Natural killer cell treated with Interleukin-12 subunit alpha and Interleukin-12 subunit beta and Interleukin-15 and Interleukin-18, amount 100 ng/mL, for 72 hours (primary cell): ENCODE measurements around the gene DAPK1. TPM values are rescaled to one million over a fixed set of nuclear protein-coding genes. Genes with fewer than 3 reads are reported as not detected.

Experiments
- ATAC-seq, 2 donors: fragments of 150-1000 bp; cut with Tn5 transposase in 1 of 2; sonication (Bioruptor Pico), chemical (Tn5 transposase) in 1 of 2; 2 replicates each; pipeline ENCODE4 v1.10.0; 2021
- DNase-seq: peaks from one replicate; pipeline ENCODE4 v3.0.0; 2022; ENCODE audit warnings: low spot score
- H3K27ac Mint-ChIP-seq, 2 donors: 1 replicate in 1 of 2; 2 replicates in 1 of 2; pipeline ENCODE4 v1.8.0; 2022; ENCODE audit warnings: mixed read lengths in 2 of 2, mild to moderate bottlenecking in 1 of 2, moderate library complexity in 1 of 2
- H3K27me3 Mint-ChIP-seq, 2 donors: 1 replicate in 1 of 2; 2 replicates in 1 of 2; pipeline ENCODE4 v1.8.0; 2022; ENCODE audit warnings: mixed read lengths in 2 of 2
- H3K36me3 Mint-ChIP-seq: one replicate; pipeline ENCODE4 v1.8.0; 2022; ENCODE audit warnings: mixed read lengths
- H3K4me1 Mint-ChIP-seq, 2 donors: 1 replicate in 1 of 2; 2 replicates in 1 of 2; pipeline ENCODE4 v1.8.0; 2022; ENCODE audit warnings: low read depth in 2 of 2, mixed read lengths in 2 of 2, mild to moderate bottlenecking in 1 of 2
- H3K4me3 Mint-ChIP-seq: one replicate; pipeline ENCODE4 v1.8.0; 2022; ENCODE audit warnings: mixed read lengths
- H3K9me3 Mint-ChIP-seq: 2 replicates; pipeline ENCODE4 v1.8.0; 2022; ENCODE audit warnings: mixed read lengths
- total RNA-seq, 2 donors: library from RNA; stranded (reverse); gene quantifications; one replicate each; pipeline ENCODE4 v1.2.3, GENCODE V29; 2022

Gene DAPK1
- total RNA-seq, 2 donors from 2014 or later = 8.5 to 31.7 TPM

DNA sequence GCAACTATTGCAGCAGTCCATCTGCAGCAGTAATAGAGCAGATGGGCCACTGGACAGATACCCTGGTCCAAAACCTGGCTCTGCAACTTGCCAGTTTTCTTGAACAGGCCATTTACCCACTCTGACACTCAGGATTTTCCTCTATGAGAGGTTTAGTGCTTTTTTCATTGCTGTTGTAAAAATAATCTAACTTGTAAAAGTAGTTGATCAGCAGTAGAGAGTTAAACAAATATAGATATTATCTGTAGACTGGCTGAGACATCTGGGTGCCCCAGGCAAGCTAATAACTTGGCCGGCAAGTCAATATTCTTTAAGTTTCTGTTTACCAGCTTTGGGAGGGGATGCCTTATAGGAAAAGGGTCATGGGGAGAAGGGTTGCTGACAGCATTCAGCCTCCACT is 4.1 kb downstream of the DAPK1 start:
- Mint-ChIP-seq H3K4me3 (no peak overlapping the region), H3K9me3 (no peaks in the 10 kb centered on the region), H3K27me3 (peaks cover 14 to 32% of the 10 kb centered on the region in 2 donors), H3K4me1 (peaks cover 14 to 18% of the 10 kb centered on the region in 2 donors), H3K27ac (no peak overlapping the region), H3K36me3 (no peaks in the 10 kb centered on the region)
- ATAC-seq = no peak
- no peak for DNase-seq

DNA sequence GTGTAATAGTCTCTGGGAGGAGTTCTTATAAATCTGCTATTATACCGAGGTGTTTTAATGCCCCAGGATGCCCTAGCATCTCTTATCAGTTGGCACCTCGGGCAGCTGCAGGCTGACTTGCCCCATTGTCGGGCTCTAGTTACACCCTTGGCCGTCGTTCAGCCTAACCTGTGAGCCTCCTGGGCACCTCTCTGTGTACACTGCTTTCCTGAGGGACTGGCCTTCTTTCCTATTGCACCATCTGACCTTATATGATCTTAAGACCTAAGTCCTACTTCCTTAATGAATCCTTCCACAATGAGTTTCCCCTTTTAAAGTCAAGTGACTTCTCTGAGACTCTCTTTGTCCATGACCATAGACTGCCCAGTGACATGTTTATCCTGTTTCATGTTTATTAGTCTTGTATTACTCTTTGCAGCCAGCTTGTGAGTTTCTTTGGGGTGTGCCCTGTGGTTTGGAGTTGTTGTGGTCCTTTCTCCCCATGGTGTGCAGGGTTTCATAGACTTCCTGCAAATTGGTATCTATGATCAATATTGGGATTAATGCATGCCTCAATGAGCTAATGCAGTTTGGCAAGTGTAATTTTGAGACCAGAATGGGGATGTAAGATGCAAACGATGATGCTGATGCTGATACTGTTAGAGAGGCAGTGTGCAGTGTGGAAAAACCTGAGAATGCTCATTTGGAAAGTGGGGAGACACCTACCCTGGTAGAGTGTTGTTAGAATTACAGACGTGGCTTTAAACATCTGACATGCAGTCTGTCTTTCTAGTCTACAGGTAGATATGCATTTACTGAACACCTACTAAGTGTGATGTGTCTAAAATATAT is 4.9 kb downstream of the DAPK1 start:
- Mint-ChIP-seq H3K27ac (no peak overlapping the region), H3K9me3 (no peaks in the 10 kb centered on the region), H3K36me3 (no peaks in the 10 kb centered on the region), H3K27me3 (peaks cover 14 to 32% of the 10 kb centered on the region in 2 donors), H3K4me3 (no peak overlapping the region), H3K4me1 (peaks cover 14 to 18% of the 10 kb centered on the region in 2 donors)
- DNase-seq = no peak
- ATAC-seq = no peak

DNA sequence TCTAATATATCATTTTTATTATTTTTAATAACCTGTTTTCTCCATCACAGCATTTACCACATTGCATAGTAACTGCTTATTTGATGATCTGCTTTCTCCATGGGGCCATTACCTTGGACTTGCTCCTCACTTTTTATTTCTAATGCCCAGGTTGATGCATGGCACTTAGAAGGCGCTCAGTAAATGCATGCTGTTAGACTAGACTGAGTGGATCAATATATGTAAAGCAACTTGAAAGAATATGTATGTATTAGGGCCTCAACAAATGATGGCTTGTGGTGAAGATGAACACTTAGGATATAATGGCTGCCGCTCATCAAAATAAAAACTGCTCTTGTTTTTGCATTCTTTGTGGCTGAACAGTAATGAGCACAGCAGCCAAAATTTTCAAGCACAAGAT is 5.8 kb downstream of the DAPK1 start:
- no peak for ATAC-seq
- Mint-ChIP-seq H3K27ac (no peak overlapping the region), H3K36me3 (no peaks in the 10 kb centered on the region), H3K9me3 (no peaks in the 10 kb centered on the region), H3K4me3 (no peak overlapping the region), H3K27me3 (peaks cover 14 to 32% of the 10 kb centered on the region in 2 donors), H3K4me1 (peaks cover 14 to 18% of the 10 kb centered on the region in 2 donors)
- DNase-seq = no peak

DNA sequence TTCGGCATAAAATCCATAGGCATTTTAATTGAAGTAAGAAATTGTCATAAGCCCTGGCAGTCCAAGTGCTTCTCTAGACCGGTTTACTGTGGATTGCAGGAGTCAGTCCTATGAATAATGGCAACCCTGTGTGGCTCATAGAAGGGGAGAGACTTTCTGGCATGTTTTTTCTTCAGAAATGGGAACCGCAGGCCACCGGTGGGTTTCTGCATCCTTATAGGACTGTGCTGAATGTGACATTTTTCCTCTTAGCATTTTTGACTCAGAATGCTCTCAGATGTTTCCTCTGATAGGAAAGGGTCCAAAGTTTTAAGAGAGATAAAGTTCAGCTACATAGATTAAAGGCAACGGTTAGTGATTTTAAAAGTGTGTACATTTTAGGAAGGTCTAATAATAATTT is 6.3 kb downstream of the DAPK1 start:
- Mint-ChIP-seq H3K4me3 (no peak overlapping the region), H3K36me3 (no peaks in the 10 kb centered on the region), H3K27ac (no peak overlapping the region), H3K4me1 (peaks cover 12 to 16% of the 10 kb centered on the region in 2 donors), H3K9me3 (no peaks in the 10 kb centered on the region), H3K27me3 (peaks cover 12 to 29% of the 10 kb centered on the region in 2 donors)
- ATAC-seq = no peak
- DNase-seq = no peak

DNA sequence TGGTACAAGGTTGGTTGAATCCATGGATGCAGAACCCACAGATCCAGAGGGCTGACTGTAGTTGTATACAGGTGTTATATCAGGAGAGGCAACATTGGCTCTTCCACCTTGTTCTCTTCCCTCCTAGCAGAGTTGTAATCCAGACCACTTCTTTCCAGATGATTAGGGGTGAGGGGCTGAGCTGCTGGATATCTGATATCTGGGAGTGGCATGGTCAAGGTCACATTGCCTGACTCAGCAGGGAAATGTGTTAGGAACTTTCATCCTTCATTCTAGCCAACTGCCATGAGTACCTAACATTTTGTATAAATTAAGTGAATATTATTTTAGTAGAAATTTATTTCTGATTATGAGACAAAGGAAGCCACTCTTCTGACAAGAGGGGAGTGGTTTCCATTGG is 7.3 kb downstream of the DAPK1 start:
- H3K27me3 Mint-ChIP-seq = peaks cover 8 to 19% of the 10 kb centered on the region in 2 donors
- no peak overlapping the region for H3K4me3 Mint-ChIP-seq
- H3K27ac Mint-ChIP-seq = no peak overlapping the region
- peaks cover 10 to 13% of the 10 kb centered on the region in 2 donors for H3K4me1 Mint-ChIP-seq
- DNase-seq = no peak
- no peaks in the 10 kb centered on the region for H3K36me3 Mint-ChIP-seq
- no peak for ATAC-seq
- H3K9me3 Mint-ChIP-seq = no peaks in the 10 kb centered on the region

DNA sequence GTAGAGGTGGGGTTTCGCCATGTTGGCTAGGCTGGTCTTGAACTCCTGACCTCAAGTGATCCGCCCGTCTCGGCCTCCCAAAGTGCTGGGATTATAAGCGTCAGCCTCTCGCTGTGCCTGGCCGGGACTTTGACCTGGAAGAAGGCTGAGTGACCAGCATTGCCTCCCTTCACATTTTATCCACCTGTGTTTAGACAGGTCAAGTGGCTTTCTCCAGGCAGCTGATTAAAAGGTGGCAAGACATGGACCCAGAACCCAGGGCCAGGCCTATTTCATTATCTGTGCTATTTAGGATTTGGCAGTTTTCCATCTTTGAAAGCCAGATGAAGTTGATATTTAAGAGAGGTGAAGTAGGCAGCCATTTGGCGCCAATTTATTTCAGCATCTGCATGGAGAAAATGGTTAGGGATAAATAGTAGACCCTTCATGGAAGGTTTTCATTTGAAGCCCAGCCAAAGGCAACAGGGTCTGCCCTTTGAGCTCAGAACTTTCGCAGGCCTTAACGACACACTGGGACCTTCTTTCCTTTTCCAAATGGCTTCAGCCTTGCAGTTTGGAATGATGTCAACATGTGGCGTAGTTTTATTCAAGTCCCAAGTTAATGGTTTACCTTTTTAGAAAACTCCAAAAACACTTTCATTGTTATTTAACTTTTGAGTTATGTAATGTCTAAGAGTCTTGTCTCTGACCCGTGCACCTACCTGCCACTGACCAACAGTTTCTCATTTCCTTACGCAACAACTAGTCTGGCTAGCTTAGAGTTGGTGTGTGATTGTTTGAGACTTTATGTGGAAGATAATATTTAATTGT is 8.4 kb downstream of the DAPK1 start:
- Mint-ChIP-seq H3K36me3 (no peaks in the 10 kb centered on the region), H3K4me1 (peaks cover 4 to 5% of the 10 kb centered on the region in 2 donors), H3K27ac (peak overlapping the region in 1 of 2 donors; percentile 7), H3K9me3 (no peaks in the 10 kb centered on the region), H3K27me3 (peaks cover 0 to 15% of the 10 kb centered on the region in 2 donors), H3K4me3 (no peak overlapping the region)
- ATAC-seq (no peak), DNase-seq (no peak)

DNA sequence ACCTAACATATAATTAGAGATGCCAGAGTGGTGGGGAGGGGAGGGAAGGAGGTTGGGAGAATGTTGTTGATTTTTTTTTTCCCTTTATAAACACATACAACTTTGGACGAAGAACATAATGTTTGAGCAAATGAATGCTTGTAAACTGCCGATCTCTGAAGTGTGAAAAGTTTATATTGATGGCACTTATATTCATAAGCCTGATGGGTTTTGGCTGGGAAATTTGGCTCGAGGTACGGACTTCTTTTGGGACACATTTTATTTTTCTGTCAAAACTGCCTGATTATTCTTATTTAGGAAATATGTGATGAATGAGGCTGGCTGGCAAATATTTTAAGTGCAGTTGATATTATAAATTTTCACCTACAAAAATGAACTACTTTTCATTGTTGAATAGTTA is 9.9 kb downstream of the DAPK1 start:
- Mint-ChIP-seq H3K27me3 (peaks cover 0 to 15% of the 10 kb centered on the region in 2 donors), H3K9me3 (no peaks in the 10 kb centered on the region), H3K4me3 (no peak overlapping the region), H3K27ac (no peak overlapping the region), H3K36me3 (no peaks in the 10 kb centered on the region), H3K4me1 (peaks cover 3% of the 10 kb centered on the region in 2 donors)
- ATAC-seq (no peak), DNase-seq (no peak)

DNA sequence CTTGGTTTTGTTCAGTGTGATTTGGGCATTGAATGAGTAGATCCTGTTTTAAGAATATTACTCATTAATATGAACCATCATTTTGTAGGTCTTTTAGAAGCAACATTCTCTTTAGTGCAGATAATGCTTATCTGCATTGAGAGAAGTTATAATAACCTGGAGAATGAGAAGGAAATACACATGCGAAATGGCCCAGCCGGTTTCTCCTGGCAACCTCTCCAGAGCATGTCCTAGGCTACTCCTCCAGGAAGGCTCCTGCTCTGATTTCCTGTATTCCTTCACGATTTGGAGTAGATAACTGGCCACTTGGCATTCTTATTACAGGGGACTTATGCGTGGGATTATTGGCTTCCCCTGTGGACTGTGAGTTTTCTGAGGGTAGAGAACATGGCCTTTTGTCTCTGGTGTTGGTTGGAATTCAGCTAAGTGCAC is 12.6 kb downstream of the DAPK1 start:
- H3K27ac Mint-ChIP-seq = no peak overlapping the region
- no peak overlapping the region for H3K4me3 Mint-ChIP-seq
- H3K4me1 Mint-ChIP-seq = no peaks in the 10 kb centered on the region
- DNase-seq (no peak), ATAC-seq (no peak)
- H3K36me3 Mint-ChIP-seq = no peaks in the 10 kb centered on the region
- peaks cover 3 to 12% of the 10 kb centered on the region in 2 donors for H3K27me3 Mint-ChIP-seq
- no peaks in the 10 kb centered on the region for H3K9me3 Mint-ChIP-seq

DNA sequence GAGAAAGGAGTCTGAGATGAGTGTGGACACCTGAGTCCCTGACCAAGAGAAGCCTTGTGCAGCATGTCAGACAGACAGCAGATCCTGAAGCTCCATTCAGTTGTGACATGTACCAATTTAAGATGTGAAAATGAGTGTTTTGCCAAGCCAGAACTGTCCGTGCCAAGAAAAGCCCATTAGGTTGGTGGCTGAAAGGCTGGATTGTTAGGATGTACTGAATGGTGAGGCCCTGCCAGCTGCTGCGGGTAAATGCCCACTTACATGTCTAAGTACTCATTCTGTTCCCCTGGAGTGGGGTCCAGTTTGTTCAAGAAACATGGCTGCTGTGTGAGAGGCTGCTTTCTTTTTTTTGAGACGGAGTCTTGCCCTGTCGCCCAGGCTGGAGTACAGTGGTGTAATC is 14.6 kb downstream of the DAPK1 start:
- Mint-ChIP-seq H3K4me3 (no peak overlapping the region), H3K27ac (no peak overlapping the region), H3K9me3 (no peaks in the 10 kb centered on the region), H3K36me3 (no peaks in the 10 kb centered on the region), H3K4me1 (no peaks in the 10 kb centered on the region), H3K27me3 (peaks cover 4 to 12% of the 10 kb centered on the region in 2 donors)
- DNase-seq (no peak), ATAC-seq (no peak)

DNA sequence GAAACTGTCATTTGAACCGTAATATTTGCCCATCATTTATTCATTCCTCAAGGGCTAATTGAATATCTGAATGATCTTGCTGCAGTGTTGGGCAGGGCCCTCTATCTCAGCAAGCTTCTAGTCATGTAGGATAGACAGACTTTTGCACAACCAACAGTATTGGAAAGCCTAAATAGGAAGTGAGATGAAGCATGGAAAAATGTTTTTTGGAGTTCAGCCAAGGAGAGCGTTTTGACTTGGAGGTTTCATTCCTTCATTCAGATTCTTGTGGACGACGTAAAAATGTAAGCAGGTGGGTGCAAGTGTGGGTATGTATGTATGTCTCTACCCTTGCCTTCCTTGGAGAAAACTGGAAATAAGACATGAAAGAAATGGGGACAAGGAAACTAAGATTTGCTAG is 15.5 kb downstream of the DAPK1 start:
- H3K27me3 Mint-ChIP-seq = peaks cover 4 to 12% of the 10 kb centered on the region in 2 donors
- no peaks in the 10 kb centered on the region for H3K9me3 Mint-ChIP-seq
- H3K4me3 Mint-ChIP-seq = no peak overlapping the region
- H3K4me1 Mint-ChIP-seq = no peaks in the 10 kb centered on the region
- DNase-seq (no peak), ATAC-seq (no peak)
- H3K36me3 Mint-ChIP-seq = no peaks in the 10 kb centered on the region
- H3K27ac Mint-ChIP-seq = no peak overlapping the region

DNA sequence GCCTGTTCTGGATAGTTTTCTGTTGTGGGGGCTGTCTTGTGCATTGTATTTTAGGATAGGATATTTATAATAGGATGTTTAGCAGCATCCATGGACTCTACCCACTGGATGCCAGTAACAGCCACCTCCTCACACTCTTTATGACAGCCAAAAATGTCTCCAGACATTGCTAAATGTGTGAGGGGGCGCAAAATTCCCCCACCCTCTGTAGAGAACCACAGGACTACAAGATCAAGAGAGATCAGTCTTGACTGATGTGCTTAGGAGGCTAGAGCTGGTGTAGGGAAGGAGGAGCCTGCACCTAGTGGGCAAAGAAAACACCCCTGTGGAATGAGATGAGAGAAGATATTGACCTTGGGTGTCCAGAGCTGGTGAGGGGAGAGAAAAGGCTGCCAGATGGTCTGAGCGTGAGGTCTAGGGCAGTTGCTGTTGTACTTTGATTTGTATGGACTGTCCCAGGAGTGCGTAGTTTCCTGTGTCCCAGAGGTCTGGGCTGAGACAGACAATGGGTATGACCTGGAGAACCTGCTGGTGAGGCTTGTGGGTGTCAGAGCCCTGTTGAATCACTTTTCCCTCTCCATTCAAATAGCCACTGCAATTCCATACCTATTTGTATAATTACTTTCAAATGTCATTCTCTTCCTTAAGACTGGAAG is 16.3 kb downstream of the DAPK1 start:
- Mint-ChIP-seq H3K27ac (no peak overlapping the region), H3K9me3 (peaks cover 5% of the 10 kb centered on the region), H3K4me3 (no peak overlapping the region), H3K36me3 (no peaks in the 10 kb centered on the region), H3K27me3 (peaks cover 4 to 12% of the 10 kb centered on the region in 2 donors), H3K4me1 (no peaks in the 10 kb centered on the region)
- DNase-seq = no peak
- ATAC-seq = no peak

DNA sequence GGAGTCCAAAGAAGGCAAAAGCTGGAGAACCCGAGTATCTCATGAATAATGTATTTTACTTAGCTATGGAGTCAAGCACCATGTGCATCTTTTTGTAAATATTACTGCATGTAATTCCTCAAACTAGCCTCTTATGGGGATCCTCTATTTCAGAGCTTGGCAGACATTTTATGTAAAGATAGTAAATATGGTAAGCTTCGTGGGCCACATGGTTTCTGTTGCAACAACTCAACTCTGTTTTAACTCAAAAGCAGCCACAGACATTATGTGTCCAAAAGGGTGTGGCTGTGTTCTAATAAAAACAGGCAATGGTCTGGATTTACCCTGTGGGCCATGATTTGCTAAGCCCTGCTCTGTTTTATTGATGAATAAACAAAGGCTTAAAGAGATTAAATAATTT is 17.3 kb downstream of the DAPK1 start:
- peaks cover 4 to 12% of the 10 kb centered on the region in 2 donors for H3K27me3 Mint-ChIP-seq
- no peak overlapping the region for H3K27ac Mint-ChIP-seq
- peaks cover 5% of the 10 kb centered on the region for H3K9me3 Mint-ChIP-seq
- no peak overlapping the region for H3K4me3 Mint-ChIP-seq
- H3K4me1 Mint-ChIP-seq = no peaks in the 10 kb centered on the region
- ATAC-seq (no peak), DNase-seq (no peak)
- no peaks in the 10 kb centered on the region for H3K36me3 Mint-ChIP-seq

DNA sequence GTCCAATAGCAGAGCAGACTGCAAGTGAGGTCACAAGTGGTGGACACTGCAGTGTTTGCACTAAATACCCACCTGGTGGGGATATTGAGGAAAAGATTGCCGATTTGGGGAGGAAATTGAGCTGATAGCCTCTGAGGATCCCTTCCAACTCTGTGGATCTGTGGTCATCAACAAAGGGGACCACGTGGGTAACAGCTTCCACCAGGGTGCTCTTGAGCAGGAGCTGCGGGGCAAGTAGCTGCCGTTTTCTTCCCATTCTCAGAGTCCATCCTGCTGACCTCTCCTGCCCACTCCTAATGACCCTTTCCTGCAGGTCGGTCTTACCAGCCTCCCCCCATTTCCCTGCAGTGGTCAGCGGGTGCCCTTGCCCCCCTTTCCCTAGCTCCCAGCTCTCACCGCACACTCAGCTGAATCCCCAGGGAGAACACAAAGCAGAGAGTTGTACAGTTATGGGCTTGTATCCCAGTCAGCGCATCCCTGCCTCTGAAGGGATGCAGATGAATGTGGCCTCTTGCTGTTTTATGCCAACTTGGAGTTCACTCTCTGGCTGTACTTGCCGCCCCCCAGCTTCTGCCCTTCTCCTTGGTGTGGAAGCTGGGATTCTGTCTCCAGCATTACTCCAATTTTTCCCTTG is 18.0 kb downstream of the DAPK1 start:
- Mint-ChIP-seq H3K4me1 (no peaks in the 10 kb centered on the region), H3K27ac (no peak overlapping the region), H3K4me3 (no peak overlapping the region), H3K9me3 (peaks cover 5% of the 10 kb centered on the region), H3K27me3 (peaks cover 4 to 8% of the 10 kb centered on the region in 2 donors), H3K36me3 (no peaks in the 10 kb centered on the region)
- DNase-seq (no peak), ATAC-seq (peak in 1 of 2 donors; percentile 9)
